Panc1 (cell line): ENCODE results near the gene DDX19B.
"Not testable (repeated sequence)": the region's sequence is repeated elsewhere in the genome, so short reads cannot be mapped to it uniquely, and the experiment has no call there.

Source experiments
- POLR2AphosphoS5 ChIP-seq: IDR thresholded peaks from 2 replicates; pipeline ENCODE4 v1.6.1; 2012; ENCODE audit warnings: mild to moderate bottlenecking, low read depth, low read length, moderate library complexity
- SIN3A ChIP-seq: IDR thresholded peaks from 2 replicates; pipeline ENCODE4 v1.6.1; 2012; ENCODE audit warnings: low read depth, mild to moderate bottlenecking, low read length, moderate library complexity, borderline replicate concordance; ENCODE audit not compliant: insufficient read depth
- TF ChIP-seq, protein P1 (sequence below): fragments of 450-650 bp; IDR thresholded peaks from 2 replicates; pipeline ENCODE4 v1.5.1; 2017; ENCODE audit warnings: mild to moderate bottlenecking
- TF ChIP-seq, protein P2 (sequence below), 2 experiments: IDR thresholded peaks; 2 replicates each; pipeline ENCODE4 v1.6.1; 2011 to 2012; ENCODE audit warnings: low read depth in 2 of 2, control low read depth in 1 of 2, low read length in 1 of 2, mild to moderate bottlenecking in 1 of 2, moderate library complexity in 1 of 2; ENCODE audit not compliant: insufficient read depth in 1 of 2

DNA sequence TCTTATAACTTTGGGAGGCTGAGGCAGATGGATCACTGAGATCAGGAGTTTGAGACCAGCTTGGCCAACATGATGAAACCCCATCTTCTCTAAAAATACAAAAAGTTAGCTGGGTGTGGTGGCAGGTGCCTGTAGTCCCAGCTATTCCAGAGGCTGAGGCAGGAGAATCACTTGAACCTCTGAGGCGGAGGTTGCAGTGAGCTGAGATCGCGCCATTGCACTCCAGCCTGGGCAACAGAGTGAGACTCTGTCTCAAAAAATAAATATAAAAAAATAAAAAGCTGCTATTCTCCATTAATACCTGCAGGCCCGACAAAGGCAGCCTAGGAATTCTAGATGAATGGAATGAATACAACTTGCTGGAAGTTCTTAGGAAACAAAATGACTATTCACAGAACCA, 49.3 kb upstream of the DDX19B start:
- not testable (repeated sequence) for TF ChIP-seq POLR2AphosphoS5, SIN3A
- TF ChIP-seq, protein P1, sequence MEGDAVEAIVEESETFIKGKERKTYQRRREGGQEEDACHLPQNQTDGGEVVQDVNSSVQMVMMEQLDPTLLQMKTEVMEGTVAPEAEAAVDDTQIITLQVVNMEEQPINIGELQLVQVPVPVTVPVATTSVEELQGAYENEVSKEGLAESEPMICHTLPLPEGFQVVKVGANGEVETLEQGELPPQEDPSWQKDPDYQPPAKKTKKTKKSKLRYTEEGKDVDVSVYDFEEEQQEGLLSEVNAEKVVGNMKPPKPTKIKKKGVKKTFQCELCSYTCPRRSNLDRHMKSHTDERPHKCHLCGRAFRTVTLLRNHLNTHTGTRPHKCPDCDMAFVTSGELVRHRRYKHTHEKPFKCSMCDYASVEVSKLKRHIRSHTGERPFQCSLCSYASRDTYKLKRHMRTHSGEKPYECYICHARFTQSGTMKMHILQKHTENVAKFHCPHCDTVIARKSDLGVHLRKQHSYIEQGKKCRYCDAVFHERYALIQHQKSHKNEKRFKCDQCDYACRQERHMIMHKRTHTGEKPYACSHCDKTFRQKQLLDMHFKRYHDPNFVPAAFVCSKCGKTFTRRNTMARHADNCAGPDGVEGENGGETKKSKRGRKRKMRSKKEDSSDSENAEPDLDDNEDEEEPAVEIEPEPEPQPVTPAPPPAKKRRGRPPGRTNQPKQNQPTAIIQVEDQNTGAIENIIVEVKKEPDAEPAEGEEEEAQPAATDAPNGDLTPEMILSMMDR: not testable (repeated sequence)
- TF ChIP-seq, protein P2, sequence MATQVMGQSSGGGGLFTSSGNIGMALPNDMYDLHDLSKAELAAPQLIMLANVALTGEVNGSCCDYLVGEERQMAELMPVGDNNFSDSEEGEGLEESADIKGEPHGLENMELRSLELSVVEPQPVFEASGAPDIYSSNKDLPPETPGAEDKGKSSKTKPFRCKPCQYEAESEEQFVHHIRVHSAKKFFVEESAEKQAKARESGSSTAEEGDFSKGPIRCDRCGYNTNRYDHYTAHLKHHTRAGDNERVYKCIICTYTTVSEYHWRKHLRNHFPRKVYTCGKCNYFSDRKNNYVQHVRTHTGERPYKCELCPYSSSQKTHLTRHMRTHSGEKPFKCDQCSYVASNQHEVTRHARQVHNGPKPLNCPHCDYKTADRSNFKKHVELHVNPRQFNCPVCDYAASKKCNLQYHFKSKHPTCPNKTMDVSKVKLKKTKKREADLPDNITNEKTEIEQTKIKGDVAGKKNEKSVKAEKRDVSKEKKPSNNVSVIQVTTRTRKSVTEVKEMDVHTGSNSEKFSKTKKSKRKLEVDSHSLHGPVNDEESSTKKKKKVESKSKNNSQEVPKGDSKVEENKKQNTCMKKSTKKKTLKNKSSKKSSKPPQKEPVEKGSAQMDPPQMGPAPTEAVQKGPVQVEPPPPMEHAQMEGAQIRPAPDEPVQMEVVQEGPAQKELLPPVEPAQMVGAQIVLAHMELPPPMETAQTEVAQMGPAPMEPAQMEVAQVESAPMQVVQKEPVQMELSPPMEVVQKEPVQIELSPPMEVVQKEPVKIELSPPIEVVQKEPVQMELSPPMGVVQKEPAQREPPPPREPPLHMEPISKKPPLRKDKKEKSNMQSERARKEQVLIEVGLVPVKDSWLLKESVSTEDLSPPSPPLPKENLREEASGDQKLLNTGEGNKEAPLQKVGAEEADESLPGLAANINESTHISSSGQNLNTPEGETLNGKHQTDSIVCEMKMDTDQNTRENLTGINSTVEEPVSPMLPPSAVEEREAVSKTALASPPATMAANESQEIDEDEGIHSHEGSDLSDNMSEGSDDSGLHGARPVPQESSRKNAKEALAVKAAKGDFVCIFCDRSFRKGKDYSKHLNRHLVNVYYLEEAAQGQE (IDR thresholded peaks at IDR 0.05; ENCODE audit: insufficient read depth in 1 of 2, low read depth in 2 of 2, low read length in 1 of 2): not testable (repeated sequence)
